Osteocyte (in vitro differentiated cells): Measurements from ENCODE around the gene SLIT1. TPM values are rescaled to one million over a fixed set of nuclear protein-coding genes. Genes with fewer than 3 reads are reported as not detected.

ENCODE experiments used
- DNase-seq: peaks from one replicate; pipeline ENCODE4 v3.0.0; 2021; ENCODE audit warnings: mixed read lengths; ENCODE audit not compliant: unreplicated experiment; ENCODE audit errors: extremely low spot score
- H3K27ac Mint-ChIP-seq: one replicate; pipeline ENCODE4 v1.8.0; 2021; ENCODE audit warnings: mild to moderate bottlenecking, mixed read lengths; ENCODE audit not compliant: unreplicated experiment
- H3K27me3 Mint-ChIP-seq: one replicate; pipeline ENCODE4 v1.8.0; 2021; ENCODE audit warnings: mixed read lengths; ENCODE audit not compliant: unreplicated experiment
- H3K36me3 Mint-ChIP-seq: one replicate; pipeline ENCODE4 v1.8.0; 2021; ENCODE audit warnings: mixed read lengths; ENCODE audit not compliant: unreplicated experiment
- H3K4me1 Mint-ChIP-seq: one replicate; pipeline ENCODE4 v1.8.0; 2021; ENCODE audit warnings: mixed read lengths; ENCODE audit not compliant: unreplicated experiment
- H3K4me3 Mint-ChIP-seq: one replicate; pipeline ENCODE4 v1.8.0; 2021; ENCODE audit warnings: mild to moderate bottlenecking, moderate library complexity, mixed read lengths; ENCODE audit not compliant: unreplicated experiment
- H3K9me3 Mint-ChIP-seq: one replicate; pipeline ENCODE4 v1.8.0; 2021; ENCODE audit warnings: mixed read lengths; ENCODE audit not compliant: unreplicated experiment
- total RNA-seq: library from RNA; stranded (reverse); gene quantifications from 2 replicates; pipeline ENCODE4 v1.2.1, GENCODE V29; 2021
- TF ChIP-seq, protein P1 (sequence below): fragments of 200-600 bp; sonication (generic); IDR thresholded peaks from 2 replicates; pipeline ENCODE4 v1.5.0; 2021; ENCODE audit warnings: antibody characterized with exemption, mild to moderate bottlenecking, moderate library complexity

The SLIT1 gene
- total RNA-seq, 1 donor from 2014 or later: not detected

DNA sequence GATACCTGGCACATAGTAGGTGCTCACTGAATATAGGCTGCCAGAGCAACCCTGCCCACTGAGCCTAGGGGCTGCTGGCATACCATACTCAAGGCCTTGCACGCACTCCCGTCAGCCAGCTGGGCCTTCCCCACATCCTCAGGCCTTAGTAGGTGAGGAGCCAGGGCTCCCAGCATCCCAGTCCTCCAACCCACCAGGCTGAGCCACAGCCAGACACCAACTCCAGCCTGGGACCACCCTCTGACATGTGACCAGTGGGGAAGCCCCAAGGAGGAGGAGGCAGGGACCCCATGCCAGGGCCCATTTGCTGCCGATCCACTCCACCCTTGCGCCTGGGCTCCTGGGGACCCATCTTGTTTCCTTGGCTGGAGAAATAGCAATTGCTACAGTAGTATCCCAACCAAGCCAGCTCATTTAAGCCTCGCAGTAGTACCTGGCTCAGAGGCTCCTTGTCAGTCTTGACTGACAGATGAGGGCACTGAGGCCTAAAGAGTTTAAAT, 11.4 kb downstream of the SLIT1 start:
- no peaks in the 10 kb centered on the region for H3K36me3 Mint-ChIP-seq
- no peak overlapping the region for H3K4me3 Mint-ChIP-seq
- DNase-seq: no peak
- H3K4me1 Mint-ChIP-seq: no peaks in the 10 kb centered on the region
- TF ChIP-seq, protein P1, sequence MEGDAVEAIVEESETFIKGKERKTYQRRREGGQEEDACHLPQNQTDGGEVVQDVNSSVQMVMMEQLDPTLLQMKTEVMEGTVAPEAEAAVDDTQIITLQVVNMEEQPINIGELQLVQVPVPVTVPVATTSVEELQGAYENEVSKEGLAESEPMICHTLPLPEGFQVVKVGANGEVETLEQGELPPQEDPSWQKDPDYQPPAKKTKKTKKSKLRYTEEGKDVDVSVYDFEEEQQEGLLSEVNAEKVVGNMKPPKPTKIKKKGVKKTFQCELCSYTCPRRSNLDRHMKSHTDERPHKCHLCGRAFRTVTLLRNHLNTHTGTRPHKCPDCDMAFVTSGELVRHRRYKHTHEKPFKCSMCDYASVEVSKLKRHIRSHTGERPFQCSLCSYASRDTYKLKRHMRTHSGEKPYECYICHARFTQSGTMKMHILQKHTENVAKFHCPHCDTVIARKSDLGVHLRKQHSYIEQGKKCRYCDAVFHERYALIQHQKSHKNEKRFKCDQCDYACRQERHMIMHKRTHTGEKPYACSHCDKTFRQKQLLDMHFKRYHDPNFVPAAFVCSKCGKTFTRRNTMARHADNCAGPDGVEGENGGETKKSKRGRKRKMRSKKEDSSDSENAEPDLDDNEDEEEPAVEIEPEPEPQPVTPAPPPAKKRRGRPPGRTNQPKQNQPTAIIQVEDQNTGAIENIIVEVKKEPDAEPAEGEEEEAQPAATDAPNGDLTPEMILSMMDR: no peak
- H3K27ac Mint-ChIP-seq: no peak overlapping the region
- H3K27me3 Mint-ChIP-seq: peaks cover 27% of the 10 kb centered on the region
- H3K9me3 Mint-ChIP-seq: no peaks in the 10 kb centered on the region

DNA sequence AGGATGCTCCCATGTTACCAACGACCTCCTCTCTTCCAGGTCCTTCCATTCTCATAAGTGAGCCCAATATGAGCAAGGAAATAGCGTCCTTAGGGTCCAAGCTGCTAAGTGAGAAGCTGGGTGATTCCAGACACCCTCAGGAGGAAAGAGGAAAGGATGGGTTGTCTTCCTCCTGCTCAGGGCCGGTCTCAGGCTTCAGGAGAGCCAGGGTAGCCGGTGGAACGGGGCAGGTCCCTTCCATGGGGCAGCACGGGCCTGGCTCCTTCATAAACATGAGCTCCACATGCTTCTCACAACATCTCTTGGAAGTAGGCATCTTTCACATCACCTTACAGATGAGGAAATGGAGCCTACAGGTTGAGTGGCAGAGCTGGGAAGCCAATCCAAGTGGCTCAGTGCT, 12.7 kb downstream of the SLIT1 start:
- Mint-ChIP-seq H3K9me3 (no peaks in the 10 kb centered on the region), H3K27ac (no peak overlapping the region), H3K36me3 (no peaks in the 10 kb centered on the region), H3K4me3 (no peak overlapping the region), H3K27me3 (peaks cover 27% of the 10 kb centered on the region), H3K4me1 (no peaks in the 10 kb centered on the region)
- no peak for DNase-seq
- TF ChIP-seq, protein P1: no peak

DNA sequence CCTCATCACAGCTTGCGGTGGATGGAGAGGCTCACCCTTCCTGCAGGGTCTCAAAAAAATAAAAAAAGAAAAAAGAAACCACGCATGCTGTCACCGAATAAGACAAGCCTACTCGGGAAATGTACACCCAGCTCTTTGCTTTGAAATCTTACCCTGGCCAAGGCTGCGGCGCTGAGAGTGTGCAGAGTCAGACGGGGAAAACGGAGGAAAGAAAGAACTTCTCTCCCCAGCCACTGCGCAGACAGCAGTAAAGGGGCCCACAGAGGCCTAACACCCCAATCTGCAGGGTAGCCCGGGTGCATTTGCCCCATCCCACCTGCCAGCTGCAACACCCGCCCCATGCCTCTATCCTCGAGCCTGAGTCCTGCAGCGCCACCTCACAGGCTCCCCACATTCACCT, 14.8 kb downstream of the SLIT1 start:
- Mint-ChIP-seq H3K9me3 (no peaks in the 10 kb centered on the region), H3K36me3 (no peaks in the 10 kb centered on the region), H3K4me3 (no peak overlapping the region), H3K27me3 (peaks cover 34% of the 10 kb centered on the region), H3K4me1 (no peaks in the 10 kb centered on the region), H3K27ac (no peak overlapping the region)
- no peak for DNase-seq
- TF ChIP-seq, protein P1: no peak

DNA sequence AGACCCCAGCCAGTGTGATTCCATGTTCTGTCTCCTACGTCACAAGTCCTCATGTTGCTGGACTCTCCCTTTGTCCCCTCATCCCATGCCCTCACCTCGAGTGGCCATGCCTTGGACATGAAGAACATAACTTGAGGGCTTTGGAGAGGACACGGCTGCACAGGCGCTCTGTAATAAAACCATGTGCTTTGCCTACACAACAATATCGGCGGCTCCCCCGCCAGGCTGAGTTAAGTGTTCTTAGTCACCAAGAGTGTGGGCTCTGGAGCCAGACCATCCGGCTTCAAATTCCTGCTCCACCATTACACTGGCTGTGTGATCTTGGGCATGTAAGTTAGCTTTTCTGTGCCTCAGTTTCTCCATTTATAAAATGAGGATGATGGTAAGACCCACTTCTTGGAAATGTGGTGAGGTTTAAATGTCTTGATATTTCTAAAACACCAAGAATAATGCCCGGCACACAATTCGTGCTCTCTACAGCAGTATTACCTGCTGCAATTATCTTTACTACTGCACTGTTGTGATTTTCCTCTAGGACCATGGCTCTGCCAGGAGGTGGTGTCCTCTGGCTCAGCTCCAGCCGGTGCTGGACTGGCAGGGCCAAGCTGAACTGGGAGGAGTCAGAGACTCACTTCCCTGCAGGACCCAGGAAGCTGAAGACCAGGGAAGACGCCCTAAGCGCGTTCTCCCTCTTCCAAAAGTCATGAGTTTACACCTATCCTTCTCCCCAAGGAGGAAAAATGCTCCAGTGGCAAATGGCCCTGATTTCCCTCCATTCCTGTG, 15.7 kb downstream of the SLIT1 start:
- H3K36me3 Mint-ChIP-seq: no peaks in the 10 kb centered on the region
- TF ChIP-seq, protein P1: no peak
- H3K27ac Mint-ChIP-seq: no peak overlapping the region
- no peak overlapping the region for H3K4me3 Mint-ChIP-seq
- no peaks in the 10 kb centered on the region for H3K9me3 Mint-ChIP-seq
- peaks cover 28% of the 10 kb centered on the region for H3K27me3 Mint-ChIP-seq
- no peak for DNase-seq
- H3K4me1 Mint-ChIP-seq: no peaks in the 10 kb centered on the region

DNA sequence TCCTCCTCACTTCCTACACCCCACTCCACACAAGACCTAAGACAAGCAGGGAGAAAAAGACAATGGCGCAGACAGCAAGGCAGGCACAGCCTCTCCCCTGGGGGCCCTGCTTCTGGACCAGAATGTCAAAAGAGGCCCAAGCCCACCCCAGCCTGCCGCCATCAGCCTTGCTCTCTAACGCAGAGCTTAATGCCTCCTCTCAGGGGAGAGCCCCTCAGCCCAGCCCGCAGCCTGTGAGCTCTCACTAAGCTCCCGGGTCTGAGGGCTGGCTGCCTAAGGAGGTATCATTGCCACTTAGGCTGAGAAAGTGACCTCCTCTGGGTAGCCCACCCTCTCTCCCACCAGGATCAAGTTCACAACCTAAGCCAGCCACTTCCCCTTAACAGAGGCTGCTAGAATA, 16.7 kb downstream of the SLIT1 start:
- DNase-seq: no peak
- TF ChIP-seq, protein P1: no peak
- no peaks in the 10 kb centered on the region for H3K4me1 Mint-ChIP-seq
- no peak overlapping the region for H3K27ac Mint-ChIP-seq
- H3K4me3 Mint-ChIP-seq: no peak overlapping the region
- peaks cover 28% of the 10 kb centered on the region for H3K27me3 Mint-ChIP-seq
- H3K9me3 Mint-ChIP-seq: no peaks in the 10 kb centered on the region
- H3K36me3 Mint-ChIP-seq: no peaks in the 10 kb centered on the region
